IMR-90 (cell line): Measurements from ENCODE around the gene SMPDL3A. TPM values are rescaled to one million over a fixed set of nuclear protein-coding genes. Genes with fewer than 3 reads are reported as not detected.
A peak's percentile ranks its signal among the peaks of the same experiment; 100 is the strongest.

Source experiments
- ATAC-seq: fragments of 200-7000 bp; cut with Tn5 transposase; 2 replicates; pipeline ENCODE4 v1.9.1; 2020; ENCODE audit warnings: low read depth, mild to moderate bottlenecking, moderate library complexity
- BruUV-seq: library from RNA; stranded (reverse); fragments of 400-500 nt; replicated peaks from 2 replicates; lab custom pipeline; 2021; lab: Mats Ljungman, UMichigan
- CTCF ChIA-PET: fragments of 300-600 bp; formaldehyde crosslinking; extraction: SDS; loops from one replicate; lab custom pipeline; 2021; ENCODE audit warnings: antibody characterized with exemption; lab: Yijun Ruan, JAX
- POLR2A ChIA-PET: fragments of 300-600 bp; sonication (Branson Sonifier 250); formaldehyde crosslinking; loops from one replicate; lab custom pipeline; 2022; ENCODE audit warnings: antibody characterized with exemption; ENCODE audit not compliant: unreplicated experiment; lab: Charles Lee
- DNase-seq: peaks from one replicate; pipeline ENCODE4 v3.0.0; 2013
- H2AFZ ChIP-seq: replicated peaks from 2 replicates; pipeline ENCODE3; 2013; ENCODE audit warnings: low read length, mild to moderate bottlenecking; ENCODE audit not compliant: poor library complexity
- H2AK5ac ChIP-seq: 2 replicates; pipeline ENCODE4 v1.6.1; 2013; ENCODE audit warnings: low read depth, low read length, inconsistent platforms
- H2AK9ac ChIP-seq: replicated peaks from 2 replicates; pipeline ENCODE3; 2013; ENCODE audit warnings: mild to moderate bottlenecking, low read depth, low read length, moderate library complexity; ENCODE audit not compliant: poor library complexity
- H2BK120ac ChIP-seq: 2 replicates; pipeline ENCODE4 v1.6.1; 2013; ENCODE audit warnings: low read depth, low read length, inconsistent platforms
- H2BK15ac ChIP-seq: 3 replicates; pipeline ENCODE4 v1.6.1; 2013; ENCODE audit warnings: low read depth, low read length, inconsistent platforms
- H2BK20ac ChIP-seq: 2 replicates; pipeline ENCODE4 v1.6.1; 2013; ENCODE audit warnings: low read depth, mild to moderate bottlenecking, inconsistent platforms, low read length, moderate library complexity
- H2BK5ac ChIP-seq: 2 replicates; pipeline ENCODE4 v1.6.1; 2013; ENCODE audit warnings: mild to moderate bottlenecking, low read depth, low read length, inconsistent platforms; ENCODE audit not compliant: poor library complexity, severe bottlenecking
- H3K14ac ChIP-seq: replicated peaks from 2 replicates; pipeline ENCODE4 v1.6.1; 2013; ENCODE audit warnings: low read depth, low read length, inconsistent platforms
- H3K18ac ChIP-seq: 2 replicates; pipeline ENCODE4 v1.6.1; 2013; ENCODE audit warnings: low read depth, low read length, control low read depth
- H3K23ac ChIP-seq: 2 replicates; pipeline ENCODE4 v1.6.1; 2013; ENCODE audit warnings: low read depth, low read length, inconsistent platforms
- H3K27ac ChIP-seq: 2 replicates; pipeline ENCODE4 v1.5.1; 2013; ENCODE audit warnings: mild to moderate bottlenecking, control low read depth, low read length; ENCODE audit not compliant: insufficient read depth
- H3K27me3 ChIP-seq: 2 replicates; pipeline ENCODE4 v1.6.1; 2013; ENCODE audit warnings: low read length; ENCODE audit not compliant: control insufficient read depth, insufficient read depth
- H3K36me3 ChIP-seq: 2 replicates; pipeline ENCODE4 v1.6.1; 2013; ENCODE audit warnings: low read length, mixed read lengths; ENCODE audit not compliant: control insufficient read depth, insufficient read depth
- H3K4ac ChIP-seq: 2 replicates; pipeline ENCODE4 v1.6.1; 2013; ENCODE audit warnings: low read depth, low read length, inconsistent platforms
- H3K4me1 ChIP-seq: 2 replicates; pipeline ENCODE4 v1.6.1; 2013; ENCODE audit warnings: low read length, mixed read lengths; ENCODE audit not compliant: control insufficient read depth, insufficient read depth
- H3K4me2 ChIP-seq: 2 replicates; pipeline ENCODE4 v1.6.1; 2013; ENCODE audit warnings: low read depth, mild to moderate bottlenecking, control low read depth, low read length, moderate library complexity
- H3K4me3 ChIP-seq: 2 replicates; pipeline ENCODE4 v1.5.1; 2013; ENCODE audit warnings: low read depth, mild to moderate bottlenecking, control low read depth, low read length, moderate library complexity; ENCODE audit not compliant: insufficient read depth
- H3K56ac ChIP-seq: 2 replicates; pipeline ENCODE4 v1.6.1; 2013; ENCODE audit warnings: low read length, inconsistent platforms; ENCODE audit not compliant: insufficient read depth; ENCODE audit errors: extremely low read depth
- H3K79me1 ChIP-seq, 2 experiments: 2 replicates each; pipeline ENCODE4 v1.6.1; 2013; ENCODE audit warnings: low read length in 2 of 2, inconsistent platforms in 1 of 2, low read depth in 1 of 2
- H3K9ac ChIP-seq: 2 replicates; pipeline ENCODE4 v1.6.1; 2013; ENCODE audit warnings: low read depth, low read length, control low read depth
- H3K9me1 ChIP-seq: 2 replicates; pipeline ENCODE4 v1.6.1; 2013; ENCODE audit warnings: low read length, inconsistent platforms; ENCODE audit not compliant: insufficient read depth
- H3K9me3 ChIP-seq: 2 replicates; pipeline ENCODE4 v1.6.1; 2013; ENCODE audit warnings: low read length; ENCODE audit not compliant: control insufficient read depth, insufficient read depth
- H4K20me1 ChIP-seq: 2 replicates; pipeline ENCODE4 v1.6.1; 2013; ENCODE audit warnings: low read length, inconsistent platforms; ENCODE audit not compliant: insufficient read depth
- H4K5ac ChIP-seq: 2 replicates; pipeline ENCODE4 v1.6.1; 2013; ENCODE audit warnings: mild to moderate bottlenecking, low read depth, low read length, control low read depth
- H4K8ac ChIP-seq, 2 experiments: 2 replicates each; pipeline ENCODE4 v1.6.1; 2013; ENCODE audit warnings: low read depth in 2 of 2, low read length in 2 of 2, control low read depth in 1 of 2, inconsistent platforms in 1 of 2
- H4K91ac ChIP-seq: 2 replicates; pipeline ENCODE4 v1.6.1; 2013; ENCODE audit warnings: low read depth, low read length, inconsistent platforms; ENCODE audit not compliant: insufficient read depth
- CEBPB ChIP-seq: IDR thresholded peaks from 2 replicates; pipeline ENCODE4 v1.6.1; 2012; ENCODE audit warnings: low read depth, low read length, improper control_type of control experiment
- CTCF ChIP-seq: conservative IDR thresholded peaks from 2 replicates; pipeline ENCODE4 v1.5.1; 2012; ENCODE audit warnings: mild to moderate bottlenecking, low read depth, low read length, improper control_type of control experiment
- NFE2L2 ChIP-seq: fragments of 150-350 bp; IDR thresholded peaks from 2 replicates; pipeline ENCODE4 v1.6.1; 2016; ENCODE audit warnings: low read depth, mild to moderate bottlenecking, low read length
- dilution Hi-C: fragments of 300-500 bp; cut with HindIII; formaldehyde crosslinking; loops from one replicate; pipeline ENCODE4 v1.14.3; 2018; ENCODE audit warnings: low sequenced_read_pairs; ENCODE audit not compliant: unreplicated experiment
- in situ Hi-C: fragments of 300-500 bp; cut with MboI; formaldehyde crosslinking; loops from 3 replicates; pipeline ENCODE4 v1.14.3; 2019; ENCODE audit warnings: low sequenced_read_pairs, inconsistent platforms, mixed read lengths
- intact Hi-C: fragments of 100-400 bp; cut with micrococcal nuclease; formaldehyde crosslinking; loops from 2 replicates; pipeline ENCODE4 v1.10.0; 2022
- polyA plus RNA-seq, 3 experiments: library from polyadenylated mRNA; depleted of rRNA; stranded (reverse); fragments of >200 nt; gene quantifications; 2 replicates each; pipeline ENCODE4 v1.2.3, GENCODE V29; 2012; ENCODE audit warnings: low replicate concordance in 1 of 3
- total RNA-seq: library from RNA; depleted of rRNA; stranded (reverse); fragments of >200 nt; gene quantifications from 2 replicates; pipeline ENCODE4 v1.2.3, GENCODE V29; 2012

Gene SMPDL3A
- total and polyA plus RNA-seq, 2 of the 4 experiments (the other 2 are of a cell fraction): 9.9 to 14.2 TPM

DNA sequence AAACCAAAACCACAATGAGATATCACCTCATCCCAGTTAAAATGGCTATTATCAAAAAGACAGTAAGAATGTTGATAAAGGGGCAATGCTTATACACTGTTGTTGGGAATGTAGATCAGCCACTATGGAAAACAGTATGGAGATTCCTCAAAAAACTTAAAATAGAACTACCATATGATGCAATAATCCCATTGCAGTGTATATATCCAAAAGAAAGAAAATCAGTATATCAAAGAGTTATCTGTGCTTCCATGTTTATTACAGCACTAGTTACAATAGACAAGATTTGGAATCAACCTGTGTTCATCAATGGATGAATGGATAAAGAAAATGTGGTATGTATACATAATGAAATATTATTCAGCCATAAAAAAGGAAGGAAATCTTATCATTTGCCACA lies 13.1 kb upstream of the SMPDL3A start:
- no peak overlapping the region for H2BK5ac ChIP-seq
- H2BK20ac ChIP-seq: no peak overlapping the region
- no peak for ATAC-seq
- intact Hi-C loops: no loop called here
- H3K4ac ChIP-seq: no peak overlapping the region
- no peak for DNase-seq
- no peak overlapping the region for H3K4me3 ChIP-seq
- H3K79me1 ChIP-seq: no peaks in the 10 kb centered on the region
- H3K27ac ChIP-seq: no peak overlapping the region
- dilution Hi-C loops: no loop called here
- H4K8ac ChIP-seq: no peak overlapping the region
- ChIA-PET POLR2A (no interaction called here), CTCF (no interaction called here)
- no peak overlapping the region for H2AK5ac ChIP-seq
- H4K5ac ChIP-seq: no peak overlapping the region
- no peak overlapping the region for H2AK9ac ChIP-seq
- no peak overlapping the region for H2AFZ ChIP-seq
- H3K23ac ChIP-seq: no peak overlapping the region
- no peaks in the 10 kb centered on the region for H3K36me3 ChIP-seq
- in situ Hi-C loops: no loop called here
- H2BK120ac ChIP-seq: no peak overlapping the region
- no peak overlapping the region for H4K91ac ChIP-seq
- H3K9ac ChIP-seq: no peak overlapping the region
- no peak overlapping the region for H3K4me2 ChIP-seq
- H3K14ac ChIP-seq: no peak overlapping the region
- H3K27me3 ChIP-seq: peaks cover 4% of the 10 kb centered on the region
- no peaks in the 10 kb centered on the region for H3K9me1 ChIP-seq
- H3K4me1 ChIP-seq: no peaks in the 10 kb centered on the region
- TF ChIP-seq CEBPB (peak; percentile 38; the same call in 1 of the 2 replicates), CTCF (no peak), NFE2L2 (no peak)
- no peaks in the 10 kb centered on the region for H4K20me1 ChIP-seq
- H3K18ac ChIP-seq: no peak overlapping the region
- no peak overlapping the region for H2BK15ac ChIP-seq
- BruUV-seq: no TSS peak
- no peaks in the 10 kb centered on the region for H3K9me3 ChIP-seq
- no peak overlapping the region for H3K56ac ChIP-seq
